IMR-90 (cell line): ENCODE data around the gene CDKAL1. TPM values are rescaled to one million over a fixed set of nuclear protein-coding genes. Genes with fewer than 3 reads are reported as not detected.

Experiments used
- ATAC-seq: fragments of 200-7000 bp; cut with Tn5 transposase; 2 replicates; pipeline ENCODE4 v1.9.1; 2020; ENCODE audit warnings: low read depth, mild to moderate bottlenecking, moderate library complexity
- BruUV-seq: library from RNA; stranded (reverse); fragments of 400-500 nt; replicated peaks from 2 replicates; lab custom pipeline; 2021; lab: Mats Ljungman, UMichigan
- CTCF ChIA-PET: fragments of 300-600 bp; formaldehyde crosslinking; extraction: SDS; loops from one replicate; lab custom pipeline; 2021; ENCODE audit warnings: antibody characterized with exemption; lab: Yijun Ruan, JAX
- POLR2A ChIA-PET: fragments of 300-600 bp; sonication (Branson Sonifier 250); formaldehyde crosslinking; loops from one replicate; lab custom pipeline; 2022; ENCODE audit warnings: antibody characterized with exemption; ENCODE audit not compliant: unreplicated experiment; lab: Charles Lee
- DNase-seq: peaks from one replicate; pipeline ENCODE4 v3.0.0; 2013
- H2AFZ ChIP-seq: replicated peaks from 2 replicates; pipeline ENCODE3; 2013; ENCODE audit warnings: low read length, mild to moderate bottlenecking; ENCODE audit not compliant: poor library complexity
- H2AK5ac ChIP-seq: 2 replicates; pipeline ENCODE4 v1.6.1; 2013; ENCODE audit warnings: low read depth, low read length, inconsistent platforms
- H2AK9ac ChIP-seq: replicated peaks from 2 replicates; pipeline ENCODE3; 2013; ENCODE audit warnings: mild to moderate bottlenecking, low read depth, low read length, moderate library complexity; ENCODE audit not compliant: poor library complexity
- H2BK120ac ChIP-seq: 2 replicates; pipeline ENCODE4 v1.6.1; 2013; ENCODE audit warnings: low read depth, low read length, inconsistent platforms
- H2BK15ac ChIP-seq: 3 replicates; pipeline ENCODE4 v1.6.1; 2013; ENCODE audit warnings: low read depth, low read length, inconsistent platforms
- H2BK20ac ChIP-seq: 2 replicates; pipeline ENCODE4 v1.6.1; 2013; ENCODE audit warnings: low read depth, mild to moderate bottlenecking, inconsistent platforms, low read length, moderate library complexity
- H2BK5ac ChIP-seq: 2 replicates; pipeline ENCODE4 v1.6.1; 2013; ENCODE audit warnings: mild to moderate bottlenecking, low read depth, low read length, inconsistent platforms; ENCODE audit not compliant: poor library complexity, severe bottlenecking
- H3K14ac ChIP-seq: replicated peaks from 2 replicates; pipeline ENCODE4 v1.6.1; 2013; ENCODE audit warnings: low read depth, low read length, inconsistent platforms
- H3K18ac ChIP-seq: 2 replicates; pipeline ENCODE4 v1.6.1; 2013; ENCODE audit warnings: low read depth, low read length, control low read depth
- H3K23ac ChIP-seq: 2 replicates; pipeline ENCODE4 v1.6.1; 2013; ENCODE audit warnings: low read depth, low read length, inconsistent platforms
- H3K27ac ChIP-seq: 2 replicates; pipeline ENCODE4 v1.5.1; 2013; ENCODE audit warnings: mild to moderate bottlenecking, control low read depth, low read length; ENCODE audit not compliant: insufficient read depth
- H3K27me3 ChIP-seq: 2 replicates; pipeline ENCODE4 v1.6.1; 2013; ENCODE audit warnings: low read length; ENCODE audit not compliant: control insufficient read depth, insufficient read depth
- H3K36me3 ChIP-seq: 2 replicates; pipeline ENCODE4 v1.6.1; 2013; ENCODE audit warnings: low read length, mixed read lengths; ENCODE audit not compliant: control insufficient read depth, insufficient read depth
- H3K4ac ChIP-seq: 2 replicates; pipeline ENCODE4 v1.6.1; 2013; ENCODE audit warnings: low read depth, low read length, inconsistent platforms
- H3K4me1 ChIP-seq: 2 replicates; pipeline ENCODE4 v1.6.1; 2013; ENCODE audit warnings: low read length, mixed read lengths; ENCODE audit not compliant: control insufficient read depth, insufficient read depth
- H3K4me2 ChIP-seq: 2 replicates; pipeline ENCODE4 v1.6.1; 2013; ENCODE audit warnings: low read depth, mild to moderate bottlenecking, control low read depth, low read length, moderate library complexity
- H3K4me3 ChIP-seq: 2 replicates; pipeline ENCODE4 v1.5.1; 2013; ENCODE audit warnings: low read depth, mild to moderate bottlenecking, control low read depth, low read length, moderate library complexity; ENCODE audit not compliant: insufficient read depth
- H3K56ac ChIP-seq: 2 replicates; pipeline ENCODE4 v1.6.1; 2013; ENCODE audit warnings: low read length, inconsistent platforms; ENCODE audit not compliant: insufficient read depth; ENCODE audit errors: extremely low read depth
- H3K79me1 ChIP-seq, 2 experiments: 2 replicates each; pipeline ENCODE4 v1.6.1; 2013; ENCODE audit warnings: low read length in 2 of 2, inconsistent platforms in 1 of 2, low read depth in 1 of 2
- H3K9ac ChIP-seq: 2 replicates; pipeline ENCODE4 v1.6.1; 2013; ENCODE audit warnings: low read depth, low read length, control low read depth
- H3K9me1 ChIP-seq: 2 replicates; pipeline ENCODE4 v1.6.1; 2013; ENCODE audit warnings: low read length, inconsistent platforms; ENCODE audit not compliant: insufficient read depth
- H3K9me3 ChIP-seq: 2 replicates; pipeline ENCODE4 v1.6.1; 2013; ENCODE audit warnings: low read length; ENCODE audit not compliant: control insufficient read depth, insufficient read depth
- H4K20me1 ChIP-seq: 2 replicates; pipeline ENCODE4 v1.6.1; 2013; ENCODE audit warnings: low read length, inconsistent platforms; ENCODE audit not compliant: insufficient read depth
- H4K5ac ChIP-seq: 2 replicates; pipeline ENCODE4 v1.6.1; 2013; ENCODE audit warnings: mild to moderate bottlenecking, low read depth, low read length, control low read depth
- H4K8ac ChIP-seq, 2 experiments: 2 replicates each; pipeline ENCODE4 v1.6.1; 2013; ENCODE audit warnings: low read depth in 2 of 2, low read length in 2 of 2, control low read depth in 1 of 2, inconsistent platforms in 1 of 2
- H4K91ac ChIP-seq: 2 replicates; pipeline ENCODE4 v1.6.1; 2013; ENCODE audit warnings: low read depth, low read length, inconsistent platforms; ENCODE audit not compliant: insufficient read depth
- BHLHE40 ChIP-seq: fragments of 150-350 bp; IDR thresholded peaks from 2 replicates; pipeline ENCODE4 v1.6.1; 2016; ENCODE audit warnings: mild to moderate bottlenecking, low read depth, low read length
- MAFK ChIP-seq: IDR thresholded peaks from 2 replicates; pipeline ENCODE4 v1.6.1; 2012; ENCODE audit warnings: low read depth, low read length, improper control_type of control experiment
- MAZ ChIP-seq: IDR thresholded peaks from 2 replicates; pipeline ENCODE4 v1.6.1; 2012; ENCODE audit warnings: low read depth, mild to moderate bottlenecking, low read length, improper control_type of control experiment, moderate library complexity, borderline replicate concordance
- USF2 ChIP-seq: fragments of 150-350 bp; IDR thresholded peaks from 2 replicates; pipeline ENCODE4 v1.6.1; 2017; ENCODE audit warnings: mild to moderate bottlenecking, antibody characterized with exemption, low read length, low read depth
- WGBS, 2 experiments: methylation state at CpG; one replicate each; pipeline versions ENCODE4 v1.1.5 to v1.1.7; 2013; ENCODE audit warnings: missing lambda C conversion rate in 2 of 2; ENCODE audit not compliant: insufficient read length in 1 of 2; ENCODE audit errors: extremely low coverage in 2 of 2; 5-methylcytosine and 5-hydroxymethylcytosine counted together
- dilution Hi-C: fragments of 300-500 bp; cut with HindIII; formaldehyde crosslinking; loops from one replicate; pipeline ENCODE4 v1.14.3; 2018; ENCODE audit warnings: low sequenced_read_pairs; ENCODE audit not compliant: unreplicated experiment
- in situ Hi-C: fragments of 300-500 bp; cut with MboI; formaldehyde crosslinking; loops from 3 replicates; pipeline ENCODE4 v1.14.3; 2019; ENCODE audit warnings: low sequenced_read_pairs, inconsistent platforms, mixed read lengths
- intact Hi-C: fragments of 100-400 bp; cut with micrococcal nuclease; formaldehyde crosslinking; loops from 2 replicates; pipeline ENCODE4 v1.10.0; 2022
- polyA plus RNA-seq, 3 experiments: library from polyadenylated mRNA; depleted of rRNA; stranded (reverse); fragments of >200 nt; gene quantifications; 2 replicates each; pipeline ENCODE4 v1.2.3, GENCODE V29; 2012; ENCODE audit warnings: low replicate concordance in 1 of 3
- total RNA-seq: library from RNA; depleted of rRNA; stranded (reverse); fragments of >200 nt; gene quantifications from 2 replicates; pipeline ENCODE4 v1.2.3, GENCODE V29; 2012

CDKAL1 gene
- total and polyA plus RNA-seq, 2 of the 4 experiments (the other 2 are of a cell fraction): 3.7 to 13.1 TPM

- no peak overlapping the region for H3K4me2 ChIP-seq
These were observed 576.4 kb downstream of the CDKAL1 start for GRCh38 chr6:21110684-21111083.

More at GRCh38 chr6:21110684-21111083, 576.4 kb downstream of the CDKAL1 start:
- Histone ChIP-seq H4K5ac (no peak overlapping the region), H2AK9ac (no peak overlapping the region), H2BK120ac (no peak overlapping the region), H3K9me1 (peaks cover 2% of the 10 kb centered on the region; the same call in 1 of the 2 replicates), H4K20me1 (no peaks in the 10 kb centered on the region), H3K23ac (no peak overlapping the region), H3K4me3 (no peak overlapping the region), H3K14ac (no peak overlapping the region), H2BK5ac (no peak overlapping the region), H3K27ac (no peak overlapping the region), H3K79me1 (no peaks in the 10 kb centered on the region), H4K91ac (no peak overlapping the region), H3K18ac (no peak overlapping the region), H2BK20ac (no peak overlapping the region), H2BK15ac (no peak overlapping the region), H3K27me3 (no peaks in the 10 kb centered on the region), H3K9ac (no peak overlapping the region), H3K56ac (no peak overlapping the region), H2AK5ac (no peak overlapping the region), H4K8ac (no peak overlapping the region), H2AFZ (no peak overlapping the region), H3K4me1 (peaks cover 6% of the 10 kb centered on the region), H3K36me3 (no peaks in the 10 kb centered on the region), H3K9me3 (no peaks in the 10 kb centered on the region), H3K4ac (no peak overlapping the region)
- BruUV-seq: no TSS peak
- DNase-seq (no peak), ATAC-seq (no peak)
- dilution Hi-C loops: no loop called here
- intact Hi-C loops: loop anchor here (10.0 kb wide), 1 partner anchor 184 kb away; no protein-coding TSS in a partner anchor
- ChIA-PET CTCF (no interaction called here), POLR2A (no interaction called here)
- TF ChIP-seq MAZ: no peak
- no peak for TF ChIP-seq MAFK
- no peak for TF ChIP-seq BHLHE40
- no peak for TF ChIP-seq USF2
- in situ Hi-C loops: no loop called here
- no CpG with 5 or more reads among the region's 5 CpGs for WGBS, 2 experiments
